Calu3 (cell line): ENCODE measurements around the gene MPZL3. TPM values are rescaled to one million over a fixed set of nuclear protein-coding genes. Genes with fewer than 3 reads are reported as not detected.

Experiments
- Bru-seq: library from RNA; stranded (reverse); fragments of 400-500 nt; gene quantifications from one replicate; lab custom pipeline; 2021; lab: Mats Ljungman, UMichigan
- BruChase-seq, 2 experiments: library from RNA; stranded (reverse); fragments of 400-500 nt; gene quantifications; one replicate each; lab custom pipeline; 2021; lab: Mats Ljungman, UMichigan
- BruUV-seq: library from RNA; stranded (reverse); fragments of 400-500 nt; replicated peaks from 2 replicates; lab custom pipeline; 2021; lab: Mats Ljungman, UMichigan
- CTCF ChIA-PET: fragments of 300-600 bp; sonication (Branson Sonifier 250); formaldehyde crosslinking; loops from one replicate; lab custom pipeline; 2022; ENCODE audit warnings: antibody characterized with exemption; lab: Charles Lee
- DNase-seq: peaks from one replicate; pipeline ENCODE4 v3.0.0; 2022
- H3K27ac Mint-ChIP-seq: one replicate; pipeline ENCODE4 v1.8.0; 2022; ENCODE audit warnings: mixed read lengths; ENCODE audit not compliant: unreplicated experiment
- H3K27me3 Mint-ChIP-seq: one replicate; pipeline ENCODE4 v1.8.0; 2022; ENCODE audit warnings: mixed read lengths; ENCODE audit not compliant: unreplicated experiment
- H3K36me3 Mint-ChIP-seq: one replicate; pipeline ENCODE4 v1.8.0; 2022; ENCODE audit warnings: mild to moderate bottlenecking, moderate library complexity, mixed read lengths; ENCODE audit not compliant: insufficient read depth, unreplicated experiment
- H3K4me1 Mint-ChIP-seq: one replicate; pipeline ENCODE4 v1.8.0; 2022; ENCODE audit warnings: mild to moderate bottlenecking, low read depth, mixed read lengths; ENCODE audit not compliant: unreplicated experiment
- H3K4me3 Mint-ChIP-seq: one replicate; pipeline ENCODE4 v1.8.0; 2022; ENCODE audit warnings: mild to moderate bottlenecking, low read depth, moderate library complexity, mixed read lengths; ENCODE audit not compliant: unreplicated experiment
- H3K9me3 Mint-ChIP-seq: one replicate; pipeline ENCODE4 v1.8.0; 2022; ENCODE audit warnings: low read depth, mixed read lengths; ENCODE audit not compliant: unreplicated experiment
- intact Hi-C: fragments of 100-400 bp; cut with micrococcal nuclease; formaldehyde crosslinking; loops from one replicate; pipeline ENCODE4 v1.10.0; 2022; ENCODE audit not compliant: unreplicated experiment
- long read RNA-seq: library from polyadenylated mRNA; stranded (forward); transcript quantifications from one replicate; pipeline ENCODE4 v2.0.0, GENCODE V29; 2022
- total RNA-seq: library from RNA; stranded (reverse); gene quantifications from 2 replicates; pipeline ENCODE4 v1.2.3, GENCODE V29; 2022
- TF ChIP-seq, protein P1 (sequence below): fragments of 200-600 bp; IDR thresholded peaks from one replicate; pipeline ENCODE4 v1.8.0; 2022; ENCODE audit warnings: antibody characterized with exemption; ENCODE audit not compliant: unreplicated experiment

Gene MPZL3, protein sequence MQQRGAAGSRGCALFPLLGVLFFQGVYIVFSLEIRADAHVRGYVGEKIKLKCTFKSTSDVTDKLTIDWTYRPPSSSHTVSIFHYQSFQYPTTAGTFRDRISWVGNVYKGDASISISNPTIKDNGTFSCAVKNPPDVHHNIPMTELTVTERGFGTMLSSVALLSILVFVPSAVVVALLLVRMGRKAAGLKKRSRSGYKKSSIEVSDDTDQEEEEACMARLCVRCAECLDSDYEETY
- total RNA-seq (5.9 and 6.9 TPM in 2 replicates), Bru-seq, nascent RNA (percentile 71 among the genes with signal in this experiment), BruChase-seq, experiment 1, labeled RNA remaining after a 6-hour chase (percentile 73 among the genes with signal in this experiment), BruChase-seq, experiment 2, labeled RNA remaining after a 2-hour chase (percentile 66 among the genes with signal in this experiment)
- long read RNA-seq, partial matches to known transcripts: 1 of 6 reads
- long read RNA-seq, other reads (novel, unspliced or antisense): 1 of 6 reads

DNA sequence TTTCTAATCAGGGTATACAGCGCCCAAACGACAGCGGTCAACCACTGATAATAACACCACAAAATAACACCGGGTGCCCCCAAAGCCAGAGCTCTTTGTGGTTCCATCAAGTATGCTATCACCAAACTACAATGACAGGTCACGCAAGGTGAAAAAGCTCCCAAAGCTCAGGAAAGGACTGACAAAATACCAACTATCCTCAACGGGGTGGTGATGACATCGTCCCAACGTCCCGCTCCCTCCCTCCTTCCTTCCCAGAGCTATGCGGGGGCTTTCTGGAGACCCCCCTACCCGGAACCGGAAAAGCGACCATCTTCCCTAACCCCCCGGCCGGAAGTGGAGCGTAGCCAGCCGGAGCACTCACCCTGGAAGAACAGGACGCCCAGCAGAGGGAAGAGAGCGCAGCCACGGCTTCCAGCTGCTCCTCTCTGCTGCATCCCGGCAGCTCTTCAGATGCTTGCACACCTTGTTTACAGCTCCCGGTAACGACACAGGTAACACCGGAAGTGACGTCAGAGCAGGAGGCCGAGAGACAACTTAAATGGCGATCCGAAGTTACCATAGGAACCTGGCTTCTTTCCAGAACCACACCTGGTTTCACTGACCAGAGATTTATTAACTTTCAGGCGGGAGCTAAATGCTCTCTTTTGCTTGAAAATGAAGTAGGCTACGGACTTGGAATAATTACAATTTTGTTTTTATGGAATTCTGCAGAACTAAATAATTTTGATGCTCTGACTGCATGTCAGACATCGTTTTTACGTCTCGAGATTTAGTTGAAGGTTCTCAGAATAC is at the start of gene MPZL3:
Gene MPZL3 (minus strand): TSS at position 508 of the 795 bp plus-strand sequence. CDS start 71 bp downstream, at position 437.
- Mint-ChIP-seq H3K9me3 (no peaks in the 10 kb centered on the region), H3K4me1 (peaks cover 17% of the 10 kb centered on the region), H3K27me3 (no peaks in the 10 kb centered on the region), H3K4me3 (peak within 1 kb of the TSS; percentile 81), H3K27ac (peak within 1 kb of the TSS; percentile 99), H3K36me3 (peaks cover 27% of the 10 kb centered on the region)
- TF ChIP-seq, protein P1, sequence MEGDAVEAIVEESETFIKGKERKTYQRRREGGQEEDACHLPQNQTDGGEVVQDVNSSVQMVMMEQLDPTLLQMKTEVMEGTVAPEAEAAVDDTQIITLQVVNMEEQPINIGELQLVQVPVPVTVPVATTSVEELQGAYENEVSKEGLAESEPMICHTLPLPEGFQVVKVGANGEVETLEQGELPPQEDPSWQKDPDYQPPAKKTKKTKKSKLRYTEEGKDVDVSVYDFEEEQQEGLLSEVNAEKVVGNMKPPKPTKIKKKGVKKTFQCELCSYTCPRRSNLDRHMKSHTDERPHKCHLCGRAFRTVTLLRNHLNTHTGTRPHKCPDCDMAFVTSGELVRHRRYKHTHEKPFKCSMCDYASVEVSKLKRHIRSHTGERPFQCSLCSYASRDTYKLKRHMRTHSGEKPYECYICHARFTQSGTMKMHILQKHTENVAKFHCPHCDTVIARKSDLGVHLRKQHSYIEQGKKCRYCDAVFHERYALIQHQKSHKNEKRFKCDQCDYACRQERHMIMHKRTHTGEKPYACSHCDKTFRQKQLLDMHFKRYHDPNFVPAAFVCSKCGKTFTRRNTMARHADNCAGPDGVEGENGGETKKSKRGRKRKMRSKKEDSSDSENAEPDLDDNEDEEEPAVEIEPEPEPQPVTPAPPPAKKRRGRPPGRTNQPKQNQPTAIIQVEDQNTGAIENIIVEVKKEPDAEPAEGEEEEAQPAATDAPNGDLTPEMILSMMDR: no peak
- CTCF ChIA-PET: interaction anchor here (0.7 to 2.2 kb wide), 6 partner anchors 10 to 80 kb away, joined by 3 to 7 read pairs (median 3); partner anchors contain the start of gene MPZL2
- intact Hi-C loops: no loop called here
- peak; percentile 86 for DNase-seq
- BruUV-seq: TSS peak; percentile 86

GRCh38 chr11:118301600-118302195 is 49.5 kb upstream of the MPZL3 start:
- DNase-seq: no peak
- no peak overlapping the region for H3K4me3 Mint-ChIP-seq
- no peaks in the 10 kb centered on the region for H3K9me3 Mint-ChIP-seq
- CTCF ChIA-PET: interaction anchor here (0.6 kb wide), 1 partner anchor 590 kb away, joined by 7 read pairs; no protein-coding TSS in a partner anchor
- BruUV-seq: no TSS peak
- H3K4me1 Mint-ChIP-seq: no peaks in the 10 kb centered on the region
- H3K36me3 Mint-ChIP-seq: no peaks in the 10 kb centered on the region
- intact Hi-C loops: no loop called here
- H3K27me3 Mint-ChIP-seq: peaks cover 44% of the 10 kb centered on the region
- TF ChIP-seq, protein P1: no peak
- H3K27ac Mint-ChIP-seq: no peak overlapping the region

GRCh38 chr11:118295815-118296454 is 43.8 kb upstream of the MPZL3 start:
- H3K4me1 Mint-ChIP-seq: peaks cover 24% of the 10 kb centered on the region
- no peak overlapping the region for H3K4me3 Mint-ChIP-seq
- H3K27ac Mint-ChIP-seq: no peak overlapping the region
- peak; percentile 38 for DNase-seq
- H3K36me3 Mint-ChIP-seq: no peaks in the 10 kb centered on the region
- CTCF ChIA-PET: interaction anchor here (0.7 to 1.4 kb wide), 12 partner anchors 13 to 192 kb away, joined by 3 to 8 read pairs (median 4); partner anchors contain the start of gene MPZL2
- intact Hi-C loops: loop anchor here (1.0 to 10.0 kb wide), 3 partner anchors 57 to 271 kb away; partner anchors contain the start of gene IFT46
- H3K9me3 Mint-ChIP-seq: no peaks in the 10 kb centered on the region
- no TSS peak for BruUV-seq
- TF ChIP-seq, protein P1: no peak
- peaks cover 13% of the 10 kb centered on the region for H3K27me3 Mint-ChIP-seq
